ENCODE results near the gene OAS3.
A peak's percentile ranks its signal among the peaks of the same experiment; 100 is the strongest.

OAS3 gene

DNA sequence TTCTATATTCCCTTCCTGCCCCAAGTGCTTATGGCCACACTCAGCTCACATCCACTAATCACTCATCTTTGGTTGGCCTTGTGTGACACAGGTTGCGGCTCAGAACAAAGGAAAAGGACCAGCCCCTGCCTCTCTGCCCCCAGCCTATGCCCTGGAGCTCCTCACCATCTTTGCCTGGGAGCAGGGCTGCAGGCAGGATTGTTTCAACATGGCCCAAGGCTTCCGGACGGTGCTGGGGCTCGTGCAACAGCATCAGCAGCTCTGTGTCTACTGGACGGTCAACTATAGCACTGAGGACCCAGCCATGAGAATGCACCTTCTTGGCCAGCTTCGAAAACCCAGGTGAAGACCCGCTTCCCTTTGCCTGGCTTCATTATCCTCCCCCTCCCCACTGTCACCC lies 24.3 kb downstream of the OAS3 start:
- DNase-seq, result no peak

GRCh38 chr12:112963227-112963861 lies 25.1 kb downstream of the OAS3 start:
- no peak for DNase-seq

DNA sequence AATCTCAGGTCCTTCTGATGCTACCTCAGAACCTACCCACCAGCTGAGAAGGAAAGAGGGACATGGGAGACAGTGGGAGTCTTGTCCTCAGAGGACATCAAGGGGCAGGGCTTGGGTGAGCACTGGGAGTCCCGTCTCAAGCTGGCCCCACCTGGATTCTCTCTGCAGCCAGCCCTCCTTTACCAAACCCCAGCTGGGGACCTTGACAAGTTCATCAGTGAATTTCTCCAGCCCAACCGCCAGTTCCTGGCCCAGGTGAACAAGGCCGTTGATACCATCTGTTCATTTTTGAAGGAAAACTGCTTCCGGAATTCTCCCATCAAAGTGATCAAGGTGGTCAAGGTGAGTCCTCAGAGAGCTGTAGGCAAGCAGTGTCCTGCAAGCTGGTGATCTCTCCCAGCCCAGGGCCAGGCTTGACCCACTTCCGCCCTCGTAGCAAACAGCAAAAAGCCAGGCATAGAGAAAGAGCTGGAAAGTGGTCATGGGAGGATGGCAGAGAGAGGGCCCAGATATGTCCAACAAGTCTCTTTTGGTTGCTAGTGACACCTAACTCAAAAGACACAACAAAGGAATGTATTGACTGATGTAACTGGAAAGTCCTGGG lies 25.9 kb downstream of the OAS3 start:
- no peak for DNase-seq

DNA sequence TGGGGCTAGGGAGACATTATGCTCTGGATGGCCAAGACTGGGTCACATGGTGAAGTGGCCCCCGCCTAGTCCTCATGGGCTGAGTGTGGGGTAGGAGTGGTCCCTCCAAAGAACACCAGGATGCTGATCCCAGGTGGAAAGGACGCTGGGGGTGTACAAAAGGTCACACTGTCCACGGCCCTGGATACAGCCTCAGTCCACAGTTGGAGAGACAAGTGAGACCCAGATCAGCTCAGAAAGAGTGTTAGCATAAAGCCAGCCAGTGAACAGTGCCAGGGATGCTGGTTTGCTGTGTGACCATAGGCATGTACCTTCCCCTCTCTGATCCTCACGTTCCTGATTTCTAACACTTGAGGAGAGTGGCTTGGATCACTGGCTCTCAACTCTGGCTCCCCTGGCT lies 26.6 kb downstream of the OAS3 start:
- no peak for DNase-seq

- DNase-seq, result no peak
Measured at GRCh38 chr12:112965643-112966042, 27.4 kb downstream of the OAS3 start.

DNA sequence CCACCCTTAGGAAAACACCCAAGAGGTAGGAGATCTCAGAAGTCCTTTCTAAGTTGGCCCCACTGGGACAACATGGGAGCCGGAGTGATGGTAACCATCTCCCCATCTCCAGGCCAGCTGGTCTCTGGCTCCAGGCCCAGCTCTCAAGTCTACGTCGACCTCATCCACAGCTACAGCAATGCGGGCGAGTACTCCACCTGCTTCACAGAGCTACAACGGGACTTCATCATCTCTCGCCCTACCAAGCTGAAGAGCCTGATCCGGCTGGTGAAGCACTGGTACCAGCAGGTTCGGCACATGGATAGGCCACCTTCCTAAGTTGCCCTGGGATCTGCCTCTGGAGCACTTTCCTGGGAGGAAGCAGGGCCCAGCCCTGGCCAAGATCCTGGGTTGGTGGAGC lies 29.0 kb downstream of the OAS3 start:
- no peak for DNase-seq

GRCh38 chr12:112967858-112968257 lies 29.6 kb downstream of the OAS3 start:
- DNase-seq, result no peak

DNA sequence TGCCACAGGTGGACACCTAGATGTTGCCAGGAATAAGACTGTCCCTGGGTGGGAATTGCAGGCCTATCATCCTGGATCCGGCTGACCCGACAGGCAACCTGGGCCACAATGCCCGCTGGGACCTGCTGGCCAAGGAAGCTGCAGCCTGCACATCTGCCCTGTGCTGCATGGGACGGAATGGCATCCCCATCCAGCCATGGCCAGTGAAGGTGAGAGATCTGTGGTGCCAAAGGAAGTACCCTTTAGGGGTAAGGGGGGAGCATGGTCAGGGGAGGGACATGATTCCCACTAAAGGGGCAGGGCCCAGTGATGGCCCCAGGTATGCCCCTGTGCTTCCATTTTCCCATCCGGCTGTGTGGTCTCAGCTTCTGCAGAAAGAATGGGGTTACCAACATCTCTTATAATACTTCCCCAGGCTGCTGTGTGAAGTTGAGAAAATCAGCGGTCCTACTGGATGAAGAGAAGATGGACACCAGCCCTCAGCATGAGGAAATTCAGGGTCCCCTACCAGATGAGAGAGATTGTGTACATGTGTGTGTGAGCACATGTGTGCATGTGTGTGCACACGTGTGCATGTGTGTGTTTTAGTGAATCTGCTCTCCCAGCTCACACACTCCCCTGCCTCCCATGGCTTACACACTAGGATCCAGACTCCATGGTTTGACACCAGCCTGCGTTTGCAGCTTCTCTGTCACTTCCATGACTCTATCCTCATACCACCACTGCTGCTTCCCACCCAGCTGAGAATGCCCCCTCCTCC lies 31.5 kb downstream of the OAS3 start:
- DNase-seq, result no peak

DNA sequence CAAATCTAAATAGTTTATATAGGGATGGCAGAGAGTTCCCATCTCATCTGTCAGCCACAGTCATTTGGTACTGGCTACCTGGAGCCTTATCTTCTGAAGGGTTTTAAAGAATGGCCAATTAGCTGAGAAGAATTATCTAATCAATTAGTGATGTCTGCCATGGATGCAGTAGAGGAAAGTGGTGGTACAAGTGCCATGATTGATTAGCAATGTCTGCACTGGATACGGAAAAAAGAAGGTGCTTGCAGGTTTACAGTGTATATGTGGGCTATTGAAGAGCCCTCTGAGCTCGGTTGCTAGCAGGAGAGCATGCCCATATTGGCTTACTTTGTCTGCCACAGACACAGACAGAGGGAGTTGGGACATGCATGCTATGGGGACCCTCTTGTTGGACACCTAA lies 32.1 kb downstream of the OAS3 start:
- DNase-seq, result no peak

DNA sequence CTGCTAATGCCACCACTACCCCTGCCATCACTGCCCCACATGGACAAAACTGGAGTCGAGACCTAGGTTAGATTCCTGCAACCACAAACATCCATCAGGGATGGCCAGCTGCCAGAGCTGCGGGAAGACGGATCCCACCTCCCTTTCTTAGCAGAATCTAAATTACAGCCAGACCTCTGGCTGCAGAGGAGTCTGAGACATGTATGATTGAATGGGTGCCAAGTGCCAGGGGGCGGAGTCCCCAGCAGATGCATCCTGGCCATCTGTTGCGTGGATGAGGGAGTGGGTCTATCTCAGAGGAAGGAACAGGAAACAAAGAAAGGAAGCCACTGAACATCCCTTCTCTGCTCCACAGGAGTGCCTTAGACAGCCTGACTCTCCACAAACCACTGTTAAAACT lies 33.0 kb downstream of the OAS3 start:
- no peak for DNase-seq

- DNase-seq, result no peak
Measured at GRCh38 chr12:112973011-112973735, 34.9 kb downstream of the OAS3 start.

DNA sequence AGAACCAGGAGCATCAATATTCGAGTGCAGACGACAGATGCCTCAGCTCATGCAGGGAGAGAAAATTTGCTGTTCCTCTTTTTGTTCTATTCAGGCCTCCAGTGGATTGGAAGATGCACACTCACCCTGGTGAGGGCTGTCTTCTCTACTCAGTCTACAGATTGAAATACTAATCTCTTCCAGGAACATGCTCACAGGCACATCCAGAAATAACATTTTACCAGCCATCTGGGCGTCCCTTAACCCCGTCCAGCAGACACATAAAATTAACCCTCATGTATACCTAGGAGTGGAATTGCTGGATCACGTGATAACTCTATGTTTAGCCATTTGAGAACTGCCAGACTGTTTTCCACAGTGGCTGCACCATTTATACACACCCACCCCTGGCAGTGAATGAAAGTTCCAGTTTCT lies 35.6 kb downstream of the OAS3 start:
- DNase-seq, result no peak

- no peak for DNase-seq
Measured at GRCh38 chr12:112974904-112975303, 36.6 kb downstream of the OAS3 start.

GRCh38 chr12:112977139-112977538 lies 38.9 kb downstream of the OAS3 start:
- DNase-seq, result no peak

GRCh38 chr12:112977641-112978040 lies 39.4 kb downstream of the OAS3 start:
- DNase-seq, result no peak

GRCh38 chr12:112978163-112979040 lies 40.1 kb downstream of the OAS3 start, which contains the start of gene OAS2:
OAS2 (plus strand) TSS chr12:112978519; CDS start chr12:112978609, 90 bp downstream.
- DNase-seq, result peak; percentile 55 to 88

GRCh38 chr12:112979041-112979680 lies 40.9 kb downstream of the OAS3 start:
- DNase-seq, result peak; percentile 24 to 40

DNA sequence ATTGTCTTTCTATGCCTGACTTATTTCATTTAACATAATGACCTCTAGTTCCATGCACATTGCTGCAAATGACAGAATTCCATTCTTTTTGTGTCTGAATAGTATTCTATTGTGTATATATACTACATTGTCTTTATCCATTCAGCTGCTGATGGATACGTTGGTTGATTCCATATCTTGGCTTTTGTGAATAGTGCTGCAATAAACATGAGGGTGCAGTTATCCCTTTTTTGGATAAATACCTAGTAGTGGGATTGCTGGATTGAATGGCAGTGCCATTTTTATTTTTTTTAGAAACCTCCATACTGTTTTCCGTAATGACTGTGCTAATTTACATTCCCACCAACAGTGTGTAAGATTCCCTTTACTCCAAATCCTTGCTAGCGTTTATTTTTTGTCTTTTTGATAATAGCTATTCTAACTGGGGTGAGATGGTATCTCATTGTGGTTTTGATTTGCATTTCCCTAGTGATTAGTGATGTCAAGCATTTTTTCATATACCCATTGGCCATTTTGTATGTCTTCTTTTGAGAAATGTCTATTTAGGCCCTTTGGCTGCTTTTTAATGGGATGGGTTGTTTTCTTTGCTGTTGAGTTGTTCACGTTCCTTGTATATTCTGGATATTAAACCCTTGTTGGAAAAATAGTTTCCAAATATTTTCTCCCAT lies 42.4 kb downstream of the OAS3 start:
- DNase-seq, result no peak

DNA sequence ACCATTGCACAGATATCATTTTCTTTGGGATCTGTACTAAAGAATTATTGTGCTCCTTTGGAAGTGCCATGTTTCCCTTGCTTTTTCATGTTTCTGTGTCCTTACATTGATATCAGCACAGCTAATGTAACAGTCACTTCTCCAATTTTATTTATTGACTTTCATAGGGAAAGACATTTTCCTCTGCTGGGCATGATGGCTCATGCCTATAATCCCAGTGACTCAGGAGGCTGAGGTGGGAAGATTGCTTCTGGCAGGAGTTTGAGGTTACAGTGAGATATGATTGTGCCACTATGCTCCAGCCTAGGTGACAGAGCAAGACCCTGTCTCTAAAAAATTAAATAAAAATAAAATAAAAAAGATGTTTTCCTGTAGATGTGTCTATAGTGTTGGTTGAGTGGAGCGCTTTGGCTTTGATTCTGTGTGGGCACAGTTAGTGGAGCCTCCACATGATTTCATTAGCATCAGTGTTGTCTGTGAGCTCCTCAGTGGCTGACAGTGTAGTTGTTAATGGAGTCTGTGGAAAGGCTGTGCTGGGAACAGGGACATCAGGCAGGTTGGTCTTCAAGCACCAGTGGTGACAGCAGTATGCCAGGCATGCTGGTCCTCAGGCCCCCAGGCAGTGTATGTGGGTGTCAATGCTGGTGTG lies 47.5 kb downstream of the OAS3 start:
- DNase-seq, result no peak

DNA sequence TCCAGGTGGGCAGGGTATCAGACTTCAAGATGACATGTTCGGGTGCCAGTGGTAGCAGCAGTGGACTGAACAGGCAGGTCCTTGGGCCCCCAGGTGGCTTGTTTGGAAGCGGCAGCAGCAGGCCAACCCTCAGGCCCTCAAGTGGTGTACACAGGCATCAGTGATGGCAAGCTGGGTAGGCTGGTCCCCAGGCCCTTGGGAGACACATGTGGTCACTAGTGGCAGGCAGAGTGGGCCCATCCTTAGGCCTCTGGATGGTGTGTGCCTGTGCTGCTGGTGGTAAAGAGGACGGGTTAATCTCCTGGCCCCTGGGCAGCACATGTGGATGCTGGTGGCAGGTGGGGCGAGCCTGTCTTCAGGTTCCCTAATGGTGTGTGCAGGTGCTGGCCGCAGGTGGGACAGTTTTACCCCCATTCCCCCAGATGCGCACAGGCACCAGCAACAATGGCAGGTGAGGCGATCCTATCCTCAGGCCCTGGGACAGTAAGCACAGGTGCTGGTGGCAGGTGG lies 48.1 kb downstream of the OAS3 start:
- no peak for DNase-seq

- no peak for DNase-seq
Measured at GRCh38 chr12:112987561-112987960, 49.3 kb downstream of the OAS3 start.

All from stimulated activated CD4-positive, alpha-beta T cell treated with anti-CD3 and anti-CD28 coated beads, Interleukin-4, amount 100 ng/mL, for 4 hours (primary cell).